GM18909 (cell line): Measurements from ENCODE around the gene GJD2.

Source experiments
- ATAC-seq: cut with Tn5 transposase; IDR thresholded peaks from one replicate; pipeline ENCODE4 v1.9.1; 2021; ENCODE audit warnings: mild to moderate bottlenecking; ENCODE audit not compliant: unreplicated experiment, poor library complexity

GJD2 gene

GRCh38 chr15:34754674-34755418 is at the start of gene GJD2:
GJD2 (minus strand) TSS chr15:34754998; CDS start chr15:34754488, 510 bp downstream.
- no peak for ATAC-seq

- no peak for ATAC-seq
These were observed 49.3 kb upstream of the GJD2 start for GRCh38 chr15:34804113-34804512.

GRCh38 chr15:34802803-34803750 is 48.3 kb upstream of the GJD2 start:
- no peak for ATAC-seq

GRCh38 chr15:34802371-34802770 is 47.6 kb upstream of the GJD2 start:
- no peak for ATAC-seq

- ATAC-seq: no peak
These were observed 44.6 kb upstream of the GJD2 start for GRCh38 chr15:34799149-34800101.

DNA sequence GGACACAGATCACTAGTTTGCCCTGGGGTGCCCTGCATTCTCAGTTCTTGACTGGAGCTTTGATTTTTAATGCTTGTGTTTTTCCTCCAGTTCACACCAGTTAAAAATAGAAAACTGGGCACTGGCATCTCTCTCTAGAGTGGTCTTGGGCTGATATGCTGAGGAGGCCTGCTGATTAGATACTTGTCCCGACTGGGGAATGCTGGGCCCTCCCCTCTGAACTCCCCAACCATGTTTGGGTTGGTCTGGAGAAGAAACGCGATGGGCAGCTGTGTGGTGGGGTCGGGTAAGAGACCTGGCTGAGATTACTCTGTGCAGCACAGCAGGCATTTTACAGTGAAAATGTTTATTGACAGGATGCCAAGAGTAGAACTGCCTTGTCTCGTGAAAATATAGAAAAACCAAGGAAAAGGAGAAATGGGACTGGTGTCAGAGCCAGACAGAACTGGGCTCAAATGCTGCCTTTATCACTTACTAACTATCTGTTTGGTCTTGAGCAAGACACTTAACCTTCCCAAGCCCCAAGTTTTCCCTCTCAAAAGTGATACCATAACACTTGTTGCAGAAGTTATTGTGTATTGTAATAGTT is 42.1 kb upstream of the GJD2 start:
- ATAC-seq: no peak

DNA sequence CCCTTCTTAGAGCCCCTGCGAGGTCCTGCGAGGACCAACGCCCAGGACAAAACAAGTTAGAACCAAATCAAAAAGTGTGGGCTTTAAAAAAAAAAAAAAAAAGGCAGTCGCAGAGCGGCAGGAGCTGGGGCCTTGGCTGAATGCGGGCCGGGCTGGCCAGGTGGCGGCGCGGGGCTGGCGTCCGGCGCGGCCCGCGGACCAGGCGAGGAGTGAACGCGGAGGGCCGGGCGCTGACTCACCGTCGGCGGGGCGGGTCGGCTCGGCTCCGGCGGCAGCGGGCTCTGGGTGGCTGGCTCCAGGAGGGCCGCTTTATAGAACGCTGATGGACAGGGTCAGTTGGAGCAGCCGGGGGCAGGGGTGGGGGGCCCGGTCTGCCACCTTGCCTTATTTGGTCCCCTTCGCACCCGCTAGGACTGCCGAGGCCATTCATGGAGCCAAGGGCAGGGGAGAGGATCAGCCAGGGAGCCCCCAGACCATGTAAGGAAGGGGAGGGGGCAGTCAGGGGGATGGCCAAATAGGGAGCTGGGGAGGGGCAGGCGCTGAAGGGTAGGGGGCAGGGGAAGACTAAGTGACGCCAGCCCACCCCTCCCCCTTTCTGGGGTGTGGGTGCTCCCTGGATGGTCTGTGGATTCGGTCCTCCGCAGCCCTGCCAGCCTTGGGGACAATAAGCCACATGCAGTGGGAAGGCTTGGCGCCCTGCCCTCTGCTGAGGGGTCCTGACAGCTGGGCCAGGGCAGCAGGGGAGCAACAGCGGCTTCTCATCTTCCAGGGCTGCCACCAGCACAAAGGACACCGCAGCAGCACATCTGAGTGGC is 40.7 kb upstream of the GJD2 start, which contains the start of gene ACTC1:
Gene ACTC1 (minus strand): TSS at position 283 of the 815 bp plus-strand sequence. CDS start 741 bp downstream, outside the sequence.
- ATAC-seq: no peak

DNA sequence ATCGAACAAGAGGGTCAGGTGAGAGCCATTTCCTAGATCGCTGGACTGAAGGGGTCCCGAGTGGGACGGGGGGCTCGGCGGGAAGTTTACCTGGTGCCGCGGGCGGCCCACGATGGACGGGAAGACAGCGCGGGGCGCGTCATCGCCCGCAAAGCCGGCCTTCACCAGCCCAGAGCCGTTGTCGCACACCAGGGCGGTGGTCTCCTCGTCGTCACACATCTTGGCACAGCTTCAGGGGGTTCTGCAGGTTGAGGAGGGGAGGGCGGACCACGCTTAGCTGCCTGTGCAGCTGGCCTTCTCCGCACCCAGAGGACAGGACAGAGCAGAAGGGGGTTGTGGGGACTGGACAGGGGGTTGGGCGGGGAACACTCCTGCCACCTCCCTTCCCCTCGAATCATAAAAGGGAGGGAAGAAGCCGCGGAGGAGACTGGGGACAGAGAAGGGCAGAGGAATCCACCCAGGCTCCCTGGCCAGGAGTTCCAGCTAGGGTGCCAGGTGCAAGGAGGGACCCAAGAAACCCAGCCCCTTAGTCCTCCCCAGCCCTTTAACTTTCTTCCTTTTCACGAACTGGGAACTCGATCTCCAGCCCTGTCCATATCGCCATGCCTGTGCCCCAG is 39.9 kb upstream of the GJD2 start:
- no peak for ATAC-seq

- no peak for ATAC-seq
These were observed 39.1 kb upstream of the GJD2 start for GRCh38 chr15:34793901-34794300.

- ATAC-seq: no peak
These were observed 38.3 kb upstream of the GJD2 start for GRCh38 chr15:34793071-34793470.

DNA sequence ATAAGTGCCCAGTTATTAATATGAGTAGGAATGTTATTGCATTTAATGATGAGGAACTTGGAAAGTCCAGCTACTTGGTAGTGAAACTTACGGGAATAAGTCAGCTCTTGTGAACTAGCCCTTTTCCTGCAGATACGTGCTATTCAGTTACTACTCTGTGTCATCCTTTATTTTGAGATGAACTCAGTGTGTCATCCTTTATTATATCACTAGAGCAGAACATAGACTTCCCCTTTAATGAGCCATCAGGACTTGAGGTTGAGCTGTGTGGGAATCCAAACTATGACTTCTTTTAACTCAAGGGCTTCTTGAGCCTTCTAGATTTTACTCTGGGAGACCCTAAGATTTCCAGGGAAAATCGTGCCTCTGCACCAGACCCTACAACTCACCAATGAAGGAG is 36.9 kb upstream of the GJD2 start:
- no peak for ATAC-seq

GRCh38 chr15:34790121-34790520 is 35.3 kb upstream of the GJD2 start:
- no peak for ATAC-seq

DNA sequence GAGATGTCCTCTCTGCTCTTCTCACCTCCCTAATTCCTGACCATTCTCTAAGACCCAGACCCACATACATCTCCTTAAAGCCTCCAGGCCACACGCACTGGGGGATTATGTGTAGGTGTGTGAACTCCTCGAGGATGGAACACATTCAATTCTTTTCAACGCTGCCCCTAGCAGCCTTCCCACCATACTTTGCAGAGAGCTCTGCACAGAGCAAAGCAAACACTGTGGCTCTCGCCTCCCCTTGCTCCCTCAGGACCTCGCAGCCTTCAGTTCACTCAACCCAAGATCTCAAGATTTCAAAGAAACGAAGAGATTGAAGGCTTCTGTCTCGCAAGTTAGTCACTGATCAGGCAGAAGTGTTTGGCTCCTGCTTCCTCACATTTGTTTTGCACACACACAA is 34.5 kb upstream of the GJD2 start:
- no peak for ATAC-seq

GRCh38 chr15:34786206-34786605 is 31.4 kb upstream of the GJD2 start:
- no peak for ATAC-seq

- ATAC-seq: no peak
These were observed 29.2 kb upstream of the GJD2 start for GRCh38 chr15:34783991-34784390.

DNA sequence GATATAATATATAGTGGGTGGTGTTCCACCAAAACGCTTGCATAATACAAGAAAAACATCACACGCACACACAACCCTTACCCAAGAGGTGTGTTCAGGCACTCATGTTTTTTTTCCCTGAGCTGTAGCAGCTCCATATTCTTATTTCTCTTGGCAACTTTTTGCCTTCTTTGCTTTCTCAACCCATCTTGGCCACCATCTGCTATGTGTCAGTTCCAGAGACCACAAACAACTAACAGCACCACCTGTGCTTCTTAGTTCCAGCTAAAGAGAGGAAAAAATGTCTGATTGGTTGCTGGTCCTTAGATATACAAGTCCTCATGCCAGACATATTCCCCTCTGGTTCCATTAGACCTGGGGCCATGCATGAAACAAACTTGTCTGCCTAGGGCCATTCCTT is 28.6 kb upstream of the GJD2 start:
- ATAC-seq: no peak

DNA sequence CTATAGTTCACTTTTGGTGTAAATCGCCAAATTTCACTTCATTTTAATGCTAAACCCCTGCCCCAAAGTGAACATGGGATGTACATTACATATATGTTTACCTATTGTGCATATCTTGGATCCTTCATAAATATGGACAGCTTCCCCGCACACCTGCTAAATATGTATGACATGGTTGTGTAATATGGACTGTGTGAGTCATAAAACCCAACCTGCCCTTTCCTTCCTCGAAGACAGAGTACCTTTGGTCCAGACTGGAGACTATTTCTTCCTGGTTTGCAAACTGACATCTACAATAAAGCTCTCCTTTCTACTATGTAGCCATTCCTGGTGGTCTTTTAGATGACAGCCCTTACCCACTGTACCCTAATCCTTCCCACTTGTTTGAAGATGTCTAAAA is 28.1 kb upstream of the GJD2 start:
- no peak for ATAC-seq

GRCh38 chr15:34780725-34781124 is 25.9 kb upstream of the GJD2 start:
- ATAC-seq: no peak
